ENCODE data around the gene DLG2.

DNA sequence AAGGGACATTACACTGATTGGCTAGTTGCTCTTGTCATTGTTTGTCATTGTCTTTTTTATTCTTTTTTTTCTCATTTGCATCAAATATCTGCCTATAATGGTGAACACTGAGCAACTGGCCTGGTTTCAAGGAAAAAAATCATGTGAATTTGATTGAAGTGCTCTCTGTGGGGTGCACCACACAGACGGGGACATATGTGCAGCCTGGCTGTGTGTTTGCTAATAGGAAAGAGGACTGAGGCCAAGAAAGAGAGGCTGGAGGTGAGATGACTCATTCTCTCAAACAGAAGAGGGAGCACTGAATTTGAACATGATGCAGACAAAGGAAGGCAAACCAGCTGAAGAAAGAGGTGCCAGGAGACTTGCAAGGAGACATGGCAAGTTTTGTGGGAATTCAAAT, 1656.1 kb downstream of the DLG2 start:
- TF ChIP-seq, protein P1, sequence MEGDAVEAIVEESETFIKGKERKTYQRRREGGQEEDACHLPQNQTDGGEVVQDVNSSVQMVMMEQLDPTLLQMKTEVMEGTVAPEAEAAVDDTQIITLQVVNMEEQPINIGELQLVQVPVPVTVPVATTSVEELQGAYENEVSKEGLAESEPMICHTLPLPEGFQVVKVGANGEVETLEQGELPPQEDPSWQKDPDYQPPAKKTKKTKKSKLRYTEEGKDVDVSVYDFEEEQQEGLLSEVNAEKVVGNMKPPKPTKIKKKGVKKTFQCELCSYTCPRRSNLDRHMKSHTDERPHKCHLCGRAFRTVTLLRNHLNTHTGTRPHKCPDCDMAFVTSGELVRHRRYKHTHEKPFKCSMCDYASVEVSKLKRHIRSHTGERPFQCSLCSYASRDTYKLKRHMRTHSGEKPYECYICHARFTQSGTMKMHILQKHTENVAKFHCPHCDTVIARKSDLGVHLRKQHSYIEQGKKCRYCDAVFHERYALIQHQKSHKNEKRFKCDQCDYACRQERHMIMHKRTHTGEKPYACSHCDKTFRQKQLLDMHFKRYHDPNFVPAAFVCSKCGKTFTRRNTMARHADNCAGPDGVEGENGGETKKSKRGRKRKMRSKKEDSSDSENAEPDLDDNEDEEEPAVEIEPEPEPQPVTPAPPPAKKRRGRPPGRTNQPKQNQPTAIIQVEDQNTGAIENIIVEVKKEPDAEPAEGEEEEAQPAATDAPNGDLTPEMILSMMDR (IDR thresholded peaks at IDR 0.05; ENCODE audit: low read depth, low read length): peak; percentile 63
- no peak for TF ChIP-seq EZH2phosphoT487 (IDR thresholded peaks at IDR 0.05; ENCODE audit: low read depth)
